GM12878 (cell line): ENCODE measurements around the gene MLKL.

Experiments
- CTCF ChIP-seq, 3 experiments: IDR thresholded peaks in 2 of 3; conservative IDR thresholded peaks in 1 of 3; 2 replicates each; pipeline ENCODE4 v1.5.1; 2011; ENCODE audit warnings: low read depth in 3 of 3, low read length in 3 of 3, mild to moderate bottlenecking in 3 of 3, control low read depth in 2 of 3, moderate library complexity in 2 of 3, inconsistent platforms in 1 of 3, mixed read lengths in 1 of 3; ENCODE audit not compliant: control insufficient read depth in 2 of 3, insufficient read depth in 1 of 3; ENCODE audit errors: extremely low read depth in 1 of 3
- EZH2 ChIP-seq: IDR thresholded peaks from 2 replicates; pipeline ENCODE4 v1.6.1; 2012; ENCODE audit warnings: low read depth, mild to moderate bottlenecking, control low read depth, inconsistent platforms, low read length, borderline replicate concordance; ENCODE audit not compliant: control insufficient read depth
- NRF1 ChIP-seq: conservative IDR thresholded peaks from 2 replicates; pipeline ENCODE4 v1.6.1; 2011; ENCODE audit warnings: mild to moderate bottlenecking, low read depth, low read length, improper control_type of control experiment
- SIN3A ChIP-seq: IDR thresholded peaks from 2 replicates; pipeline ENCODE4 v1.6.1; 2012; ENCODE audit warnings: low read depth, low read length, improper control_type of control experiment
- SKIL ChIP-seq: fragments of 450-650 bp; IDR thresholded peaks from 2 replicates; pipeline ENCODE4 v1.6.1; 2017; ENCODE audit warnings: mild to moderate bottlenecking, low read depth, inconsistent platforms; ENCODE audit not compliant: poor library complexity, severe bottlenecking
- ZBED1 ChIP-seq: IDR thresholded peaks from 2 replicates; pipeline ENCODE4 v1.6.1; 2016; ENCODE audit warnings: borderline replicate concordance
- ZBTB40 ChIP-seq: fragments of 450-650 bp; IDR thresholded peaks from 2 replicates; pipeline ENCODE4 v1.6.1; 2016; ENCODE audit warnings: mild to moderate bottlenecking, moderate library complexity, borderline replicate concordance
- ZNF274 ChIP-seq: IDR thresholded peaks from one replicate; pipeline ENCODE4 v1.8.0; 2011; ENCODE audit not compliant: insufficient read length, insufficient read depth

GRCh38 chr16:74748616-74749026 is 48.0 kb upstream of the MLKL start:
- no peak for TF ChIP-seq EZH2
- no peak for TF ChIP-seq CTCF (IDR thresholded peaks at IDR 0.05 in 2 of 3, conservative IDR thresholded peaks at IDR 0.05 in 1 of 3; ENCODE audit: control insufficient read depth in 2 of 3, extremely low read depth in 1 of 3, insufficient read depth in 1 of 3, low read depth in 3 of 3, low read length in 3 of 3)
- TF ChIP-seq ZNF274 = no peak
- TF ChIP-seq ZBED1 = no peak
- TF ChIP-seq NRF1 = no peak
- no peak for TF ChIP-seq SIN3A
- TF ChIP-seq ZBTB40 = no peak
- no peak for TF ChIP-seq SKIL
